GM12801 (cell line): Measurements from ENCODE around the gene SERPINB1.

Source experiments
- CTCF ChIP-seq: IDR thresholded peaks from one replicate; pipeline ENCODE4 v1.5.1; 2011; ENCODE audit warnings: control low read depth; ENCODE audit not compliant: insufficient read length; ENCODE audit errors: extremely low read depth

SERPINB1 gene

GRCh38 chr6:2871102-2871501 lies 29.4 kb upstream of the SERPINB1 start:
- no peak for TF ChIP-seq CTCF

- TF ChIP-seq CTCF, result no peak
Observed at GRCh38 chr6:2870046-2870636, 28.5 kb upstream of the SERPINB1 start.

- TF ChIP-seq CTCF, result no peak
Observed at GRCh38 chr6:2868637-2869036, 27.0 kb upstream of the SERPINB1 start.

GRCh38 chr6:2866171-2866846 lies 24.6 kb upstream of the SERPINB1 start:
- no peak for TF ChIP-seq CTCF

GRCh38 chr6:2865694-2866151 lies 24.1 kb upstream of the SERPINB1 start:
- no peak for TF ChIP-seq CTCF

- TF ChIP-seq CTCF, result no peak
Observed at GRCh38 chr6:2865270-2865669, 23.6 kb upstream of the SERPINB1 start.

- TF ChIP-seq CTCF, result no peak
Observed at GRCh38 chr6:2863901-2864300, 22.2 kb upstream of the SERPINB1 start.
